Coronary artery (tissue), 2 donors: ENCODE measurements around the gene ACO2.

Source experiments
- DNase-seq: peaks from one replicate; pipeline ENCODE4 v3.0.0-alpha.2; 2017; ENCODE audit warnings: low spot score
- H3K27ac ChIP-seq, 2 donors: fragments of 200-600 bp; sonication (generic); one replicate each; pipeline ENCODE4 v1.5.1; 2016 to 2019
- H3K4me3 ChIP-seq: fragments of 200-600 bp; sonication (generic); 2 replicates; pipeline ENCODE4 v1.5.1; 2016; ENCODE audit warnings: mild to moderate bottlenecking, moderate library complexity
- TF ChIP-seq, protein P1 (sequence below): fragments of 200-600 bp; sonication (generic); IDR thresholded peaks from one replicate; pipeline ENCODE4 v1.5.1; 2019; ENCODE audit warnings: antibody characterized with exemption

Gene ACO2

DNA sequence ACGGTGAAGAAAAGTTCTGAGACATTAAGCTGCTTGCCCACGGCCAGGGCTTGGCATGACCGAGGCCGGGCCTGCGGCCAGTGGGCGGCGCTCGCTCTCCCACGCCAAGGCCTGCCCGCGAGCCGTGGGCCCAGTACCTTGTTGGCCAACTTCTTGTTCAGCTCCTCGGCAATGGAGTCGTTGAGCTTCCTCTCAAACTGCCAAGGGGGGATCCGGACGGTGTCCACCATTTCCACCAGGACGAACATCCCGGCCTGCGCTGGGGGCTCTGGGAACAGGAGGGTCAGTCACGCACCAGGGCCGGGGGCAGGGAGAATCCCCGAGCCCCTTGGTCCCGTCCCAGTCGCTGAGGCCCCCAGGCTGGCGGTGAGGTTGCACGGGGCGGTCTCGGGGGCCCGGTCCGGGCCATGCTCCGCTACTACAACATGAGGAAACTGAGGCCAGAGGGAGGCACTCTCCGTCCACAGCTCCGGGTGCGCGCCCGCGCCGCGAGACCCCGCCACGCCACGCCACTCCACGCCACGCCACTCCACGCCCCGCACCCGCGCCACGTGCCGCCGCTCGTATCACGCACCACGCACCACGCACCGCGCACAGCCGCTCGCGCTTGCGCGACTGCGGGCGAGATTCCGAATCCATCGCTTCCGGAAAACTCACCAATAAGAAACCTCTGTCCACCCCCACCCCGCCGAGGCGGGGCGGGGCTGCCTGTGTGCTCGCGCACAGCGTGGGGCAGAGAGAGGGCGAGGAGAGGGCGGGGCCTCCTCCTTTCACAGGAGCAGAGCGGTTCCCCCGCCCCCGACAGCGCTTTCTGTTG is 75.1 kb downstream of the ACO2 start, which contains the start of gene POLR3H:
Gene POLR3H, minus strand, starts transcription at position 617 of the 817 bp plus-strand sequence. Its CDS starts 369 bp downstream, at position 248.
- H3K4me3 ChIP-seq = peak within 1 kb of the TSS; percentile 88
- TF ChIP-seq, protein P1, sequence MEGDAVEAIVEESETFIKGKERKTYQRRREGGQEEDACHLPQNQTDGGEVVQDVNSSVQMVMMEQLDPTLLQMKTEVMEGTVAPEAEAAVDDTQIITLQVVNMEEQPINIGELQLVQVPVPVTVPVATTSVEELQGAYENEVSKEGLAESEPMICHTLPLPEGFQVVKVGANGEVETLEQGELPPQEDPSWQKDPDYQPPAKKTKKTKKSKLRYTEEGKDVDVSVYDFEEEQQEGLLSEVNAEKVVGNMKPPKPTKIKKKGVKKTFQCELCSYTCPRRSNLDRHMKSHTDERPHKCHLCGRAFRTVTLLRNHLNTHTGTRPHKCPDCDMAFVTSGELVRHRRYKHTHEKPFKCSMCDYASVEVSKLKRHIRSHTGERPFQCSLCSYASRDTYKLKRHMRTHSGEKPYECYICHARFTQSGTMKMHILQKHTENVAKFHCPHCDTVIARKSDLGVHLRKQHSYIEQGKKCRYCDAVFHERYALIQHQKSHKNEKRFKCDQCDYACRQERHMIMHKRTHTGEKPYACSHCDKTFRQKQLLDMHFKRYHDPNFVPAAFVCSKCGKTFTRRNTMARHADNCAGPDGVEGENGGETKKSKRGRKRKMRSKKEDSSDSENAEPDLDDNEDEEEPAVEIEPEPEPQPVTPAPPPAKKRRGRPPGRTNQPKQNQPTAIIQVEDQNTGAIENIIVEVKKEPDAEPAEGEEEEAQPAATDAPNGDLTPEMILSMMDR = peak; percentile 46
- DNase-seq = peak; percentile 98
- H3K27ac ChIP-seq = peak within 1 kb of the TSS; percentile 85 to 95

DNA sequence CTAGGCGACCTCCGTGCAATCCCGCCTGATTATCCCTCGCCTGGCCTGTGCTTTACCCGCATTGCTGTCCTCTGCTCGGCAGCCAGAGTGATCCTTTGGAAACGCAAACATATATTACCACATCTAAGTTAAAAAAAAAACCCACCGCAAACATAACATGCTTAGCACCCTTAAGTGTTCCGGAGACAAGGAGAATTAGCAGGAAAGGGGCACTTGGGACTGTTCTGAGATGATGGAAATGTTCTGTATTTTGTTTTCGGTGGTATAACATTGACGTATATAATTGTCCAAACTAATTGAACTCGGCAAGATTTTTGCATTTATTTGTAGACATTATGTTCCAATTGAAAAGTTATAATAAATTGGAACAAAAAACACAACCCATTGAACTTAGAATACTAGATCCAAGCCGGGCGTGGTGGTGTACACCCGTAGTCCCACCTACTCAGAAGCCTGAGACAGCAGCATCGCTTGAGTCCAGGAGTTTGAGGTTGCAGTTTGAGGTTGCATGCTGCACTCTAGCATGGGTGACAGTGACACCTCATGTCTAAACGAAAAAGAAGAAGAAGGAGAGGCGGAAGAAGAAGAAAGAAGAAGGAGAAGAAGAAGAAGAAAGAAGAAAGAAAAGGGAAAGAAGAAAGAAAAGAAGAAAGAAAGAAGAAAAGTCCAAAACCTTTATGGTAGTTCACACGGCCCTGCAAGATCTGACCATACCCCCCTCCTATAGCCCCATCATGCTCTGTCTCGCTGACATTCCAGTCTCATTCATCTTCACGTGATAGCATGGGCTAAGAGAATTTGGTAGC is 76.0 kb downstream of the ACO2 start:
- DNase-seq = no peak
- H3K4me3 ChIP-seq = peak overlapping the region; percentile 88
- H3K27ac ChIP-seq = peak overlapping the region; percentile 85 to 95
- TF ChIP-seq, protein P1 = no peak

DNA sequence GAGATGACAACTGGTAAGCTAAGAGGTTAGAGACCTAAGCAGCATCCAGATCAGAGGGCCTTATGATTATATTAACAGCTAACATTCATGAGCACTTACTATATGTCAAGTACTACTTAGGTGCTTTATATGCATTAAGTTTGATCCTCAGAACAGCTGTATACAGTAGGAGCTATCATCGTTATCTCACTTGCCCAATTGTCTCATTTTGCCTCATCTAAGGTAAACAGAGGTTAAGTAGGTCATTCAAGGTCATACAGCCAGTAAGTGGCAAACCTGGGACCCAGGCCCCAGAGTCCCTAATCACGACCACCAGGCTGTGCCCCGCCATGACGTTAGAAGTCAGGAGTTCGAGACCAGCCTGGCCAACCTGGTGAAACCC is 79.9 kb downstream of the ACO2 start:
- Histone ChIP-seq H3K4me3 (no peak overlapping the region), H3K27ac (no peak overlapping the region)
- TF ChIP-seq, protein P1 = no peak
- DNase-seq = no peak

DNA sequence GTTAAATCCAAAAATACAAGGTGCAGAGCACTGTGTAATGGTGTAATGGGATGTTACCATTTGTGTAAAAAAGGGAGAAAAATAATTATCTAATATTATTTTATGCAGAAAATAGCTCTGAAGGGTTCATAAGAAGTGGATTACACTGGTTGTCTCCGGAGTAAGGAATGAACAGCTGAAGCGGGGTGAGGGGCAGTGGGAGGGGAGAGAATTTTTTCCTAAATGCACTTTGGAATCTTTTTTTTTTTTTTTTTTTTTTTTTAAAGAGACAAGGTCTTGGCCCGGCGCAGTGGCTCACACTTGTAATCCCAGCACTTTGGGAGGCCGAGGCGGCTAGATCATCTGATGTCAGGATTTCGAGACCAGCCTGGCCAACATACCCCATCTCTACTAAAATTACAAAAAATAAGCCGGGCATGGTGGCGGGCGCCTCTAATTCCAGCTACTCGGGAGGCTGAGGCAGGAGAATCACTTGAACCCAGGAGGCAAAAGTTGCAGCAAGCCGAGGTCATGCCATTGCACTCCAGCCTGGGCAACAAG is 82.1 kb downstream of the ACO2 start:
- DNase-seq = no peak
- TF ChIP-seq, protein P1 = no peak
- Histone ChIP-seq H3K4me3 (no peak overlapping the region), H3K27ac (no peak overlapping the region)

DNA sequence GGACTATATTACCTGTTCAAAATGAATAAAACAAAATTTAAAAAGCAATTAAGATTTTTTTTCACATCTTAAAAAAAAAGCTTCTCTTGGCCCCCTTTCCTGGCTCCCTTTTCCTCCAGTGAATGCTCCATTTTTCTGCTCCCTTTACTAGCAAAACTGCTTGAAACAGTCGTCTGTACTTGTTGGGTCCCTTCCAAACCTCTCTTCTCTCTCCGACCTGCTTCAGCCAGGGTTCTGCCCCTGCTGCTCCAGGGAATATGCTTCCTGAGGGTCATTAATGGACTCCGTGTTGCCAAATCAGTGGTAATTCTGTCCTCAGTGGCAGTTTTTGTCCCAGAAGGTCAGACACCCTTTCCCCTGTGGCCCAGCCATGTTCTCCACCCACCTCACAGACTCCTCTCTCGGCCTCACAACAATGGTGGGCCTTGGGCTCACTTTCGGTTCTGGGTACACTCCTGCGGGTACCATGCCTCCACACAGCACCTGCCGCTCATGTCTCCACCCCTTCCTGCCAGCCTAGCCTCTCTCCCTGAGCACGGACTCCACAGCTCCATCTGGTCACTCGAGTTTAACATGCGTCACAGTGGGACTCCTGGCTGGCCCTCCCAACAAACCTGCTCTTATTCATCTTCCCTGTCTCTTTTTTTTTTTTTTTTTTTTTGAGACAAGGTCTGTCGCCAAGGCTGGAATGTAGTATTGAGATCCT is 83.1 kb downstream of the ACO2 start:
- TF ChIP-seq, protein P1 = no peak
- Histone ChIP-seq H3K4me3 (no peak overlapping the region), H3K27ac (no peak overlapping the region)
- DNase-seq = no peak

DNA sequence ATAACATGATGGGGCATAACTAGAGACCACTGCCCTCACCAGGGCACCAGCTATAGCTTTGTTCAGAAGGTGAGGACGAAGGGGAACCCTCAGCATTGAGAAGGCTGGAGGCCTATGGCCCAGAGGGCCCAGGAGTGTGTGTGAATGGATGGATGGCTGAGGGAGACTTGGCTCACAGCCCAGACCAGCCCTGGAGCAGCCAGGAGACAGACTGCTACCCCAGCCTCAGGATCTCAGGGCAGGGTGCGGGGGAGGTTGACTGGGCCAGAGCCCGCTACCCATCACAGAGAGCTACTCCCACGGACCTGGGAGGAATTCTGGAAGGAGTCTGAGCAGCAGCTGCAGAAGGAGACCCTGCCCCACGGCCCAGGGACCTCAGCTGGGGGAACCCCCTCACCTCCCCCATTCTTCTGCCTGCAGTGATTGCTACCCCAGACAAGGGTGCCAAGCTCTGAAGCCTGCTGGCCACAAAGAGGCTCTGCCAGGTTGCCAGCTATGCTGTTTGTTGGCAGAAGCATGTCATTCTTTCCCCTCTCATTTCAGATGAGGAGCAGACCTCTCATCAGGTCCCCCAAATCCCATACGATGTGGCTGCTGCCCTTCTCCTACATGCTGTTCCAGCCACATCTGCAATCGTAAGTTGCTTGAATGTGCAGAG is 86.5 kb downstream of the ACO2 start:
- Histone ChIP-seq H3K4me3 (no peak overlapping the region), H3K27ac (no peak overlapping the region)
- TF ChIP-seq, protein P1 = no peak
- DNase-seq = no peak
